GM13976 (cell line): ENCODE measurements around the gene PFKL.

Experiments
- DNase-seq: peaks from one replicate; pipeline ENCODE4 v3.0.0; 2012; ENCODE audit warnings: low spot score
- in situ Hi-C: fragments of 300-500 bp; cut with MboI; formaldehyde crosslinking; loops from one replicate; pipeline ENCODE4 v1.12.0; 2022; ENCODE audit warnings: low sequenced_read_pairs, mixed read lengths, inconsistent platforms; ENCODE audit not compliant: unreplicated experiment
- TF ChIP-seq, protein P1 (sequence below): IDR thresholded peaks from 2 replicates; pipeline ENCODE4 v1.5.1; 2012; ENCODE audit warnings: borderline replicate concordance, mild to moderate bottlenecking; ENCODE audit not compliant: insufficient read depth; ENCODE audit errors: extremely low read depth, missing control alignments, control extremely low read depth

Gene PFKL

GRCh38 chr21:44260066-44260465 lies 39.8 kb upstream of the PFKL start:
- TF ChIP-seq, protein P1, sequence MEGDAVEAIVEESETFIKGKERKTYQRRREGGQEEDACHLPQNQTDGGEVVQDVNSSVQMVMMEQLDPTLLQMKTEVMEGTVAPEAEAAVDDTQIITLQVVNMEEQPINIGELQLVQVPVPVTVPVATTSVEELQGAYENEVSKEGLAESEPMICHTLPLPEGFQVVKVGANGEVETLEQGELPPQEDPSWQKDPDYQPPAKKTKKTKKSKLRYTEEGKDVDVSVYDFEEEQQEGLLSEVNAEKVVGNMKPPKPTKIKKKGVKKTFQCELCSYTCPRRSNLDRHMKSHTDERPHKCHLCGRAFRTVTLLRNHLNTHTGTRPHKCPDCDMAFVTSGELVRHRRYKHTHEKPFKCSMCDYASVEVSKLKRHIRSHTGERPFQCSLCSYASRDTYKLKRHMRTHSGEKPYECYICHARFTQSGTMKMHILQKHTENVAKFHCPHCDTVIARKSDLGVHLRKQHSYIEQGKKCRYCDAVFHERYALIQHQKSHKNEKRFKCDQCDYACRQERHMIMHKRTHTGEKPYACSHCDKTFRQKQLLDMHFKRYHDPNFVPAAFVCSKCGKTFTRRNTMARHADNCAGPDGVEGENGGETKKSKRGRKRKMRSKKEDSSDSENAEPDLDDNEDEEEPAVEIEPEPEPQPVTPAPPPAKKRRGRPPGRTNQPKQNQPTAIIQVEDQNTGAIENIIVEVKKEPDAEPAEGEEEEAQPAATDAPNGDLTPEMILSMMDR: no peak
- no peak for DNase-seq
- in situ Hi-C loops: no loop called here

DNA sequence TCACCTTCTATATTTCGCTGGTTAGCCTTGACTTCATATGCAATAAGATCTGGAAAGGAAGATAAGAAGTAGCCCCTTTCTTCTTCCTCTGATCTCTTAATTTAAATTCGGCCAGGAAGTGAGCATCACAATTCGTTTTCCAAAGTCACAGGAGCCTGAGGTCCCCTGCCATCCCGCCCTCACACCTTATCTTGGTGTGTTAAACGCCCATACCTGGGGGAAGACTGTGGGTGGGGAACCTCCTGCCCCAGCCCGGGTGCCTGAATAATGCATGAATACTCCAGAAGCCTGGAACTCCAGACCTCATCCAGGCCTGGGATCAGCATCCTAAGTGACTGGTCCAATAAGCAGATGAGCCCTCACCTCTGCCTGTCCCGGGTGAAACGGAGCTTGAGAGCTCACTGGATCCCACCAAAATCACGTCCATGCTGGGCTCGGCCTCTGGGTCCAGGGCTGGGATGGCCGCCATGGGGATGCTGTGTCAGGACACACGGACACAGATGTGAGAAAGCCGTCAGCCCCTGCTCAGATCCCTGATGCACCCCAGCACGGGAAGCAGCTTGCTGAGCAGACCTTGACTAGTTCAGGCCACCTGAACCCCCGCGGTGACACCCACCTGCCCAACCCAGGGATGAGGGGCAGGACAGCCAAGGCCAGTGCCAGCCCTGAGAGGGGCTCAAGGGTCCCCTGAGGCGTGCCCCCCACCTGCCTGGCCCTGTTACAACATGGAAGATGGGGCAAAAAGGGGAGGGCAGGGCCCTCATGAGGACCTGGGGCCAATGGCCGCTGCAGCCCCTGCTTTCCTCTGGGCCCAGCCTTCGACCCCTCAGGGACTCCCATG lies 38.8 kb upstream of the PFKL start:
- DNase-seq: no peak
- TF ChIP-seq, protein P1: no peak
- in situ Hi-C loops: no loop called here

DNA sequence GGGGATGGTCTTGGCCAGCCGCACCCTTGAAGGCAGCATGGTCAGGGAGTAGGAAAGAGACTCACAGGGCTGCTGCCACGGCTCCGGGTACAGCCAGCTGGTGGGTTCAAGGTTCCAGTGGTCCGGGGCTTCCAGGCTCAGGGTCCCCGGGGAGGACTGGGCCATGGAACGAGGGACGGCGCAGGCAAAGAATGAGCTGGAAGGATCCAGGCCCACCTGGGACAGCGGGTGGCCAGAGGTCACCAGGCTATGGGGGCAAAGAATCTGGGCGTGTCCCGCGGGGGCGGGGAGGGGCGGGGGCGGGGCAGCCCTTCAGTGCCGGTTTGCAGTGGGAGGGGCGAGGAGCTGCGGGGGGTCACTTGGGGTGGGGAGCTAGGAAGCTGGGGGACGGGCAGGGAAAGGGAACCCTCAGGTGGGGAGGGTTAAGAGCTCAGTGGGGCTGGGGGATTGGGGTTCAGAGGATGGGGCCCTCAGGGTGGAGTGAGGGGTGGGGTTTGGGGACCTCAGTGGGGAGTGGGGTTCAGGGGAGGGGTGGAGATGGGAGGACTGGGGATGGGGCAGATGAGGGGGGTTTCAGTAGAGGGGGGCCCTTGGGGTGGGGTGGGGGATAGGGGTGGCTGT lies 38.1 kb upstream of the PFKL start, which contains the start of gene DNMT3L:
DNMT3L (minus strand) TSS at position 223 of the 621 bp plus-strand sequence. CDS start 638 bp downstream, outside the sequence.
- no peak for DNase-seq
- TF ChIP-seq, protein P1: no peak
- in situ Hi-C loops: no loop called here

DNA sequence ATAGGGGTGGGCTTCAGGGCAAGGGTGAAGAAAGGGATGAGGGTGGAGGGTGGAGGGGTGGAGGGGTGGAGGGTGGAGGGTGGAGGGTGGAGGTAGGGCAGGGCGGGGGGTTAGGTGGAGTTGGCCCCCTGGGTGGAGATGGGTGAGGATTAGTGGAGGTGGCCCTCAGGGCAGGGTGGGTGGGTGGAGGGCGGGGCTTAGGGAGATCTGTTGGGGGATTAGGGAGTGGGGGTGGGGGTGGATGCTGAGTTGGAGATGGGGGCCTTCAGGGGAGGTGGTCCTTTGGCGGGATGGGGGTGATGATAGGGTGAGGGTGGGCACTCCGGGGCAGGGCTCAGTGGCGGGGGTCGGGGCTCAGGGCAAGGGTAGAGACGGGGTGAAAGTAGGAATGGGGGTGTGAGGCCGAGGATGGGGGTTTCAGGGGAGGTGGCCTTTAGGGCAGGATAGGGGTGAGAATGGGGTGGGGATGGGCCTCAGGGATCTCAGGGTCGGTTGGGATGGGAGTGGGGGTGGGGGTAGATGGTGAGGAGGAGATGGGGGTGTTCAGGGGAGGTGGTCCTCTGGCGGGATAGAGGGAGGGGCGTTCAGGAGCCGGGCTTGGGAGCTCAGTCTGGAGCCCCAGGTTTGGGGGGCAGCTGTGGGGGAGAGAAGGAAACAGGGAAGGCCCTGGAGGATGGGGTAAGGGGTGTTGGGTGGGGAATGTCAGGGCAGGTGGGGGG lies 37.4 kb upstream of the PFKL start:
- in situ Hi-C loops: no loop called here
- no peak for DNase-seq

DNA sequence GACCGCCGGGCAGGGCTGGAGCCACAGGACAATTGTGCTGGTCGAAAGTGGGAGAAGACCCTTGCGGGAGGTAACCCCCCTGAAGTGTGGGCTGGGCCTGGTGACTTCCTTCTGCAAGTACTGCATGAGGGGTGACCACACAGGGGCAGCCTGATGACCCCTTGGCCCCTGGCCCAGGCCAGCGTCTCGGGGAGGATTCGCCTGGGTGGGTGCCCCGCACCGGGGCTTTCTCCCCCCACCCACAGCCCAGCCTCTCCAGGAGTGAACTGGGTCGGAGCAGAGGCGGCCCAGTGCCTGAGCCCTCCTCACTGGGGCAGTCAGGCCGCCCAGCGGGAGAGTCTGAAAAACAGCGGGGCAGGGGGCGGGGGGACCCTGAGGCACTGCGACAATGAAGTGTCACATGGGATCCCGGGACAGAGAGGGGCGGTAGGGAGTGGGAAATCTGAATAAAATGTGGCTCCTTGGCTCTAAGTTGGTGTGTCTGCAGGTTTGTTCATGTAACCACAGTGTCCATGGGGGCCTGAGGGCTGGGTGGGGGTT lies 36.6 kb upstream of the PFKL start:
- in situ Hi-C loops: no loop called here
- TF ChIP-seq, protein P1: no peak
- no peak for DNase-seq

More for the DNA sequence above, 37.4 kb upstream of the PFKL start:
- TF ChIP-seq, protein P1: no peak

GRCh38 chr21:44263768-44264167 lies 36.1 kb upstream of the PFKL start:
- TF ChIP-seq, protein P1: no peak
- no peak for DNase-seq
- in situ Hi-C loops: no loop called here
